ENCODE measurements around the gene S100A14. TPM values are rescaled to one million over a fixed set of nuclear protein-coding genes. Genes with fewer than 3 reads are reported as not detected.

Gene S100A14
- total and polyA plus RNA-seq, 9 of the 15 experiments (the other 6 are each of a cell fraction or from before 2014, with no cell fraction given), result 0.10 to 0.64 (median 0.24) TPM; not detected in 3

GRCh38 chr1:153661111-153661708, 45.1 kb upstream of the S100A14 start (continued):
- TF ChIP-seq FOXP4 (CRISPR knock-in tag; IDR thresholded peaks at IDR 0.05; ENCODE audit: borderline replicate concordance), result no peak
- peak; percentile 82 for TF ChIP-seq POLR2A (conservative IDR thresholded peaks at IDR 0.05)
- TF ChIP-seq CREB3L1 (IDR thresholded peaks at IDR 0.05; ENCODE audit: borderline replicate concordance, low read depth), result no peak
- 0 out of 2 replicates have a peak, but pooled peaks have one; percentile 15 for TF ChIP-seq ESRRA (IDR thresholded peaks at IDR 0.05; ENCODE audit: borderline replicate concordance, low read depth)
- no peak for TF ChIP-seq MEF2D (tag; conservative IDR thresholded peaks at IDR 0.05; ENCODE audit: low read depth)
- no peak; the same call in 1 of the 2 replicates for TF ChIP-seq POLR2G (IDR thresholded peaks at IDR 0.05; ENCODE audit: low read depth, low read length)
- no peak for TF ChIP-seq PCBP1 (IDR thresholded peaks at IDR 0.05; ENCODE audit: low read depth, low read length, poor library complexity, severe bottlenecking)
- no peak for TF ChIP-seq E2F5 (CRISPR knock-in tag; IDR thresholded peaks at IDR 0.05)
- TF ChIP-seq HNRNPH1 (optimal IDR thresholded peaks at IDR 0.05; ENCODE audit: low read depth, low read length), result no peak
- no peak for TF ChIP-seq XRCC5 (IDR thresholded peaks at IDR 0.05; ENCODE audit: low read depth, low read length)
- no peak for TF ChIP-seq FUS (optimal IDR thresholded peaks at IDR 0.05; ENCODE audit: low read depth, low read length)
- no peak for TF ChIP-seq MAZ (CRISPR knock-in tag; conservative IDR thresholded peaks at IDR 0.05 in 1 of 2, IDR thresholded peaks at IDR 0.05 in 1 of 2)
- TF ChIP-seq ZNF165 (CRISPR knock-in tag; IDR thresholded peaks at IDR 0.05; ENCODE audit: borderline replicate concordance), result no peak
- TF ChIP-seq PREB (CRISPR knock-in tag; IDR thresholded peaks at IDR 0.05), result no peak
- no peak for TF ChIP-seq ZNF140 (CRISPR knock-in tag; IDR thresholded peaks at IDR 0.05)
- peak; percentile 16; the same call in 1 of the 2 replicates for TF ChIP-seq ZBED1 (IDR thresholded peaks at IDR 0.05)
- peak; percentile 25; the same call in 1 of the 2 replicates for TF ChIP-seq TEAD4 (IDR thresholded peaks at IDR 0.05; ENCODE audit: low read length)
- TF ChIP-seq TEAD4 (CRISPR knock-in tag; IDR thresholded peaks at IDR 0.05; ENCODE audit: borderline replicate concordance), result no peak
- TF ChIP-seq SUPT5H (IDR thresholded peaks at IDR 0.05), result peak; percentile 84
- no peak for TF ChIP-seq ZNF311 (CRISPR knock-in tag; IDR thresholded peaks at IDR 0.05)
- no peak for TF ChIP-seq MTA3 (IDR thresholded peaks at IDR 0.05; ENCODE audit: borderline replicate concordance)
- TF ChIP-seq ZEB2 (IDR thresholded peaks at IDR 0.05), result no peak
- TF ChIP-seq PML (IDR thresholded peaks at IDR 0.05; ENCODE audit: low read length), result peak; percentile 66; the same call in 1 of the 2 replicates
- TF ChIP-seq RFX5 (IDR thresholded peaks at IDR 0.05; ENCODE audit: low read depth, low read length), result no peak
- no peak for TF ChIP-seq ASH1L (IDR thresholded peaks at IDR 0.05; ENCODE audit: borderline replicate concordance, low read depth, partially characterized antibody)

All from K562 (cell line).